ENCODE results near the gene ZCCHC14.
"Not testable (repeated sequence)": the region's sequence is repeated elsewhere in the genome, so short reads cannot be mapped to it uniquely, and the experiment has no call there.

ZCCHC14 gene

DNA sequence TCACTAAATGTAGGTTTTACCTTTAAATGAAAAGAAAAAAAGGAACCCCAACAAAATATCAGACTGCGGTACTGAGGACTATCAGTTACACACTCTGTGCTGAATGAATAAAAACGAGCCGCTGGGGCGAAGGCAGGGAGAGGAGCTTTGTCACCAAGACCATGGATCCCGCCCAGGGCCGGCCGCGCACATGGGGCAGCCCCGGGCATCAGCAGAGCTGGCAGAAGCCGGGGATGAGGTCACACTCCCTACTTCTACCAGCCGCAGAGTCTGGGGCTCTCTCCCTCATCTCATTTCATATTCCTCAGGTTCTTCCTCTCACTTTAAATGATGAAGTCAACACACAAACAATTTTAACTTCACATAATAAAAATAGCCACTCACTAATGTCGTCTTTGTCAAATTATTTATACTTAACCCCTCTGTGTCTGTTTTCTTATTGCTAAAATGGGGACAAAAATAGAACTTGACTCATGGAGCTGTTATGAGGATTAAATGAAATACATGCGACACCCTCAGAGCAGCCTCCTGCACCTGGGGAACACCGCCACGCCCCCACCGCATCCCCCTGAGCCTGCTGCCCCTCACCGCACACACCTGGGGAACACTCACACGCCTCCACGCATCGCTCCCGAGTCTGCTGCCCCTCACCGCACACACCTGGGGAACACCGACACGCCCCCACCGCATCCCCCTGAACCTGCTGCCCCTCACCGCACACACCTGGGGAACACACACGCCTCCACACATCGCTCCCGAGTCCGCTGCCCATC is 15.4 kb downstream of the ZCCHC14 start:
- DNase-seq (ENCODE audit: low read depth) = not testable (repeated sequence)

DNA sequence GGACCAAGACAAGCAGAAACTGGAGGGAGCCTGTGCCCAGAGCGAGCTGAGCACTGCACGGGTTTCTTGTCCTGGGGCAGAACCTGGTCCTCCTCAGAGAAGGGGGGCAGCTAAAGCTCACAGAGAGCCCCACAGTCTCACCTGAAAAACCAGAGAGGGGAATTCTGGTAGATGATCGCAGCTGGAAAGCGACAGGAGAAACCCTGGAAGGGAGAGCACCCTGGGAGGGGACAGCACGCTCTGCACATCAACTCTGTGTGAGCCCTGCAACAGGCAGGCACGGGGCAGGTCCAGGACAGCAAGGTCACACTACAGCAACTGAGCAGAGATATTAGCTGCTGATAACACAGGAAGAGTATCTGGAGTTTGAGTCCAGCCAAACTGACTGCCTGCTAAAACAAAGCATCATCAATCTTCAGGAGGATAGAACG is 18.2 kb downstream of the ZCCHC14 start:
- no peak for DNase-seq (ENCODE audit: low read depth)

DNA sequence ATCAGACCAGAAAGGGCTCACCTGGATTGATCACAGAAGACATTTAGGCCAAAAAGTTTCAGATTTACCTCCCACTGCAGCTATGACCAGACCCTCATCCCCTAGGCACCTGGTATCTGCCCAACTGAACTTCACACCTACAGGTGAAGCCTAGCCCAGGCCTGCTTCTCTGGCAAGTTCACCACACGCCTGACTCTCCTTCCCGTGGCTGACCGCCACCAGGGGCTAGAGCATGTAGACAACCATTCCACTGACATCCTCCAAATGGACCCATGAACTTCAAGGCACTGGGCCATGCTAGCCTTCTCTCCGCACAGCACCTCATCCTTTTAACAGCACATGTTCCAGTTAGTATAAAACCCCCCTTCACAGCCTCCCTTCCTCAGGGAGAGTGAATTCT is 18.8 kb downstream of the ZCCHC14 start:
- DNase-seq (ENCODE audit: low read depth) = no peak

DNA sequence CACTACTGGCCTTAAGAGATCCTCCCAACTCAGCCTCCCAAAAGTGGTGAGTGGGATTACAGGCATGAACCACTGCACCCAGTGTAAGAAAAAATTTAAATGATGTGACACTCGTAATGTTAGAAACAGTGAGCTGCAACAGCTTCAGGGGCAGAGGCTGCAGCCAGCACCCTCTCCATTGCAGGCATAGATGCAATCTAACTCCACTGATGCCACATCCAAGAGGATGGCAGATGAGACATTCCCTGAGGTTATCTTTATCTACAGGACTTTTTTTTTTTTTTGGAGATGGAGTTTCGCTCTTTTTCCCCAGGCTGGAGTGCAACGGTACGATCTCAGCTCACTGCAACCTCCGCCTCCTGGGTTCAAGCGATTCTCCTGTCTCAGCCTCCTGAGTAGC is 19.9 kb downstream of the ZCCHC14 start:
- no peak for DNase-seq (ENCODE audit: low read depth)

DNA sequence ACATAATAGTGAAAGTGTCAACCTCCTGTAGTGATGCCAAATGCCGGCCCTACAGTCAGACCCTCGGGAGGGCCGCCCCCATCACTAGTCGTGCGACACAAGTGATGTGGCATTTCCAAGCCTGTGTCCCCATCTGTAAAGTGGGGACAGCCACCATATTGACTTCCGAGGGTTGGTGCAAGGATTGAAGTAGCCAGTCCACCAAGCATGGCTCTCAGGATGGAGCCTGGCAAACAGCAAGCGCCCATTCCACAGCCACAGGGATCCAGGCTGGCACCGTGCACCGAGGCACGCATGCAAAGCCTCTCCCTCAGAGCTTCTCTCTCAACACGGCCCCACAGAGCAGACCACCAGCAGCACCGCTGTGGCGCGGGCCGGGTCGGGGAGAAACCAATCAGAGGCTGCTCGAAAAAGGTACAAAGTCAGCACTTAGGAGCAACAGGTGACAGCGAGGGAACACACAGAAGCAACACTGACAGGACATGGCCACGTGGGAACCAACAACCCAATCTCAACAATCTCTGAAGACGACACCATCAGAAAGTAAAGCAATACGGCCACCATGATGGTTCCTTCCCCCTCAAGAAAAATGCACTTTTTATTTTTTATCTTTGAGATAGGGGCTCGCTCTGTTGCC is 20.6 kb downstream of the ZCCHC14 start:
- no peak for DNase-seq (ENCODE audit: low read depth)

DNA sequence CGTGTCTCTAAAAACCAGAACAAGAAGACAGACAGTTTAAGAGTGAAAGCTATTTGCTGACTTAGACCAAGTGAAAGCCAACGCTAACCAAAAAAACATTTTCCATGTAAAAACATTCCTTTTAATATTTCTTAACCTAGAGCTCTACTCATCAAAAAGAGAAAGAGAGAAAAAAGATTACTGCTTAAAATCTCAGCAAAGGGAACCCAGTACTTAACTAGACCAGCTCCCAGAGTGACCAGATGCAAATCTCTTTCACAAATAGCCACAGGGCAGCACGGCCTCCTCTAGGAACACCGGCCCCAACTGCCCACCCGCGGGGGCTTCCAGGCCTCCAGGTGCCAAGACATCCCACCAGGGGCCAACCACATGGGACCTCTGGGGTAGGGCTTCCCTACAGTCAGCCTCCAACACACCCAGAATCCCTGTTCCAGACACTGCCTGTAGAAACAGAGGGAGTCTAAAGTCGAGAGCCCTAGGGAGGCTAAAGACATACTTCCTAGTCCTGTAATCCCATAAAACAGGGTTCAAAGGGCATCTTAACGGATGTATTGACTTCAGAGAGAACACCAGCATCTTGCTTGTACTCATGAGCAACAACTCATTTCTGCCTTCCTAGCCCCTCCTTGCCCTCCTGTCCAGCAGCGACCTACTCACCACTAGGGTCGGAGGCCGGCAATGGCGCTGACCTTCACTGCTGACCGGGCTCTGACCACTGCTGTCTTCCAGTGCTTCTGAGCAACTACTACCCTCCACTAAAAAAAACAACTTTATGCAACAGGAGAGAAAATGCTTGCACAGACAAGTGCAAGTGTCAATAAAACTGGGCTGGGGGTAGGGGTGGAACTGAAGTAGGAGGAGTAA is 21.3 kb downstream of the ZCCHC14 start:
- DNase-seq (ENCODE audit: low read depth) = no peak

DNA sequence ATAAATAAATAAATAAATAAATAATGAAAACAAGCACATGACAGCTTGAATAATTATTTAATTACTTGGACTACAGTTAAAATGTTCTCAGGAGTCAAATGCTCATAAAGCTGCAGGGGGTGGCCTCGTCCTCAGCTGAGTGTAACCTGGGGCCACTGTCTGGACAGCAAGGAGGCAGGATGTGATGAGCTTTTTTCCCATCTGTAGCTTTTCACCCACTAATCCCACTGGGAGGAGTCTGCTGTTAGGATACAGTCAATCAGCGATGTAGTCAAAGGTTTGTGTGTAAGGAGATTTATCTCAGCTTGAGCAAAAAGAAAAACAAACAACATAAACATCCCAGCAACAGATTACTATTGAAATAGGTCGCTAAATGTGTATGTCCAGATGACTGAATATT is 22.5 kb downstream of the ZCCHC14 start:
- no peak for DNase-seq (ENCODE audit: low read depth)

DNA sequence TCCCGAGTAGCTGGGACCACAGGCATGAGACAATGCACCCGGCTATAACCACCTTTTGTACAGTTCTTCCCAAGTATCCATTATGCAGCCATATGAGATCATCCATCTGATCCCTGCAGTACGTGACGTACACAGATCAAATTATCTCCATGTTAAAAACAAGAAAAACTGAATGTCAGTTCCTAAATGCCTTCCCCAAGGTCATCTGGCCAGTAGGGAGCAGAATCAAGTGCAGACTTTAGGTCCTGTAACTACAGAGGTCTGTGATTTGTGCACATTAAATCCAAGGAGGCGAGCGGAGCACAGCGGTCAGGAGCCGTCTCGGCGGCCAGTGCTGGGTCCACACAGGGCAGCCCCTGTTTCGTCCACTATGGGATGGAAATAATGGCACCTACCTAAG is 23.7 kb downstream of the ZCCHC14 start:
- DNase-seq (ENCODE audit: low read depth) = no peak

DNA sequence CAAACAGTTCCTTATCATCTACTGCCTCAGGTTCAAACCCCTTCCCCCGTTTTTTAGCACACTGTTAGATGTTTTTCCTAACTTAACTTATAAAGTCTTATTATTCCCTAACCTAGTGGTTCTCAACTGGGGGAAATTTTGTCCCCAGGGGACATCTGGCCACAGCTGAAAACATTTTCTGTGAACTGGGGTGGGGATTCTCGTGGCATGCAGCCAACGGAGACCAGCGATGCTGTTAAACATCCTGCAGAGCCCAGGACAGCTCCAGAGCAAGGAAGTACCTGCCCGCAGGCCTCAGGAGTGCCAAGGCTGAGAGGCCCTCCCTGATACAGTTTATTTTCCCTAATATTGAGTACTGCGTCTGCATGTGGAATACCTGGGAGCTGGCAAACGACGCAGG is 24.3 kb downstream of the ZCCHC14 start:
- DNase-seq (ENCODE audit: low read depth) = no peak

DNA sequence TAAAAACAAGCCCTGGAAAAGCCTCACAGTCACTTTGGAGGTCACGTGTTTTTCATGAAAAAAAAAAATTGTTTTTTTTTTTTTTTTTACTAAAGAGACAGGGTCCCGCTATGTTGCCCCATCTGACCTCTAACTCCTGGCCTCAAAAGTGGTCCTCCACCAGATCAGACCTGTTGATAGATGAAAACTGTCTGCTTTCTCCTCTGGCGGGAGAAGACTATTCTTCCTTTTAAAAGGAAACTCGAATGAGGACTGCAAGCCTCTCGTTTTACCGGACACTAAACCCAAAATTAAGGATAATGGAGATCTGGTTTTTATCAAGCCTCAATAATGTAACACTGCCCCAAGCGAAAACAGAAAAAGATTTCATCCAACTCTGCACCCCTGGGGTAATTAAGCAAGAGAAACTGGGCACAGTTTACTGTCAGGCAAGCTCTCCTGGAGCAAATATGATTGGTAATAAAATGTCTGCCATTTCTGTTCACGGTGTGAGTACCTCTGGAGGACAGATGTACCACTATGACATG is 25.8 kb downstream of the ZCCHC14 start:
- DNase-seq (ENCODE audit: low read depth) = no peak

DNA sequence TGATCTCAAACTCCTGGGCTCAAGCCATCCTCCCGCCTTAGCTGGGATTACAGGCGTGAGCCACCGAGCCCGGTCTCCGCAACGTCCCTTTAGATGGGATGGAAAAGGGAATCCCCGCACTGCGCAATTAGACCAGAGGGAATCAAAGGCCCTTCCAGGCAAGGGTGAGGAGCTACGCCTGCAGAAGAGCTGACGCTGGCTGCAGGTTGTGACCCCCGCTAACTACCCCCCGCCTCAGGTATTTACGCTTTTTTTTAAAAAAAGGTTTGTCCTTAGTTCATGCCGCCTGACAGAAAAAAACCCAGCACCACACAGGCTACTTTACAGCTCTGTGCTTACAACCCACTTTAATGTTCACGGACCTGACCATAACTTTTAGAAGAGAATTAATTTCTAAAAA is 26.9 kb downstream of the ZCCHC14 start:
- no peak for DNase-seq (ENCODE audit: low read depth)

DNA sequence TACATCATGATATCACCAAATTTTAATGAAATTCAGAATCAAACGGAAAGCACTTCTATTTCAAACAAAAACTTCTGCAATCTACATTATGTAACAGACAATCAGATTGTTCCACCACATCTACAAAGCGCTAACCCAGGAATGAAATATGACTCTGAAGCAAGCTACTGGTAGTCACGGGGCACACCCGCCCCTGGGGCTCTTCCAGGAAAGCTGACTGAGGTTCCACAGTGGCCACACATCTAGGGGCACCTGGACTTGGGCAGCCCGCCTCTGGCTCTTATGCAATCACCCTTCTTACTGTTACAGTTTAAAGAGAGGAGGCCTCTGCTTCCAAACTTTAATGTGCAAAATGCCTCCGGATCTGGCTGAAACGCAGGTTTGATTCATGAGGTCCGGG is 27.5 kb downstream of the ZCCHC14 start:
- peak; percentile 61 for DNase-seq (ENCODE audit: low read depth)

DNA sequence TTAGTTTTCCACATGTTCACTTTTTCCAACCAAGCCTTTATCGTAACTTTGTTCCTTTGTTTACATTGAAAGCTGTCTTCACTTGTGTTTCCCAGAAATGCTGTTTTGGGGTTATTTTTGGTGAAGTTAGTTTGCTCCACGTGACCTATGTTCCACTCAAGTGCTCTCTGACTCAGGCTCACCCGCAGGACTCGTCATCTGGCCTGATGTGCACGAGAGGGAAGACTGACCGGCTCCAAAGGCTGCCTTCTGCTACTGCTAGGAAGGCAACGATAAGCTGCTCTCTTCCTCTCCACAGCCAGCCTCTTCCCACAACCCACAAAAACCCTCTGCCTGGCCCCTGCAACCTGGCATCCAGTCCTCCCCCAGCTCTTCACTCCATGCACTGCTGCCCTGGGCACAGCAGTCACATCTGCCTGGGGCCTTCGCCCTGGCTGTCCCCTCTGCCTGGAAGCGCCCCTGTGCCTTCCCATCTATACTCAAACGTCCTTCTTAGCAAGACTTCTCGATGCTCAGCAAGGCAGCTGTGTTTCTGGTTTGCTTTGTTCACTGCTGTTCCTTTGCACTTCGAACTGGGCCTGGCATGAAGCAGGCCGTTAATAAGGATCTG is 28.0 kb downstream of the ZCCHC14 start:
- DNase-seq (ENCODE audit: low read depth) = peak; percentile 82

DNA sequence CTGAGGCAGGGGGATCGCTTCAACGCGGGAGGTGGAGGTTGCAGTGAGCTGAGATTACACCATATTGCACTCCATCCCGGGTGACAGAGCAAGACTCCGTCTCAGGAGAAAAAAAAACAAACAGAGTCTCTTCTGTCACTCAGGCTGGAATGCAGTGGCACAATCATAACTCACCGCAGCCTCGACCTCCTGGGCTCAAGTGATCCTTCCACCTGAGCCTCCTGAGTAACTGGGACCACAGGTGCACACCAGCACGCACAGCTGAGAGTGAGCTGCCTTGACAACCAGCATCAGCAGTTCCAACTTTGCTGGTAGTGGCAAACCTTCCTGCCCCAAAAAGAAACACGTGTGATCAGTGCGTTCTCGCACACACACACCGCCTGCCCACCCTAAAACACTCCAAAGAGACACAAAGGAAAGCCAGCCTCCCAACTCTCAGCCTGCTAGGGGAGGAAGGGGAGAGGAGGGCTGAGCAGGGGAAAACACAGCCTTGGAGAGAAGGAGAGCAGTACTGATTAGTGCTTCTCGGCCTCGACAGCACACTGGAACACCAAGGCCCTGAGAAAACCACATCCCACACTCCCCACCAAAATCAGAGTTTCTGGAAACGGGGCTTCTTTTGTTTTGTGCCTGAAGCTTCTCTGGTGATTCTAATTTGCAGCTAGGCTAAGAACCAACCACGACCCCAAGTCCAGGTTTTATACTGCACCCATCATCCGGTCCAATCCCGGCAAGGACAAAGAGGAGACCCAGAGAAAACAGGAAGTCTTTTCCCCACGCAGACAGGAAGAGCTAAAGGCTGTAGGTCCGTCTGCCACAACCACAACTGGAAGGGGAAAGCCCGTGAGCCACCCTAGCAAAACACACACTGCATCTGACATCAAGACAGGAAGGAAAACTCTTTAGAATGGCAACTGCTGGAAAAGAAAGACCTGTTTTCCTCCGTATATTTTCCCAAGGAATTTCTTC is 28.8 kb downstream of the ZCCHC14 start:
- no peak for DNase-seq (ENCODE audit: low read depth)

DNA sequence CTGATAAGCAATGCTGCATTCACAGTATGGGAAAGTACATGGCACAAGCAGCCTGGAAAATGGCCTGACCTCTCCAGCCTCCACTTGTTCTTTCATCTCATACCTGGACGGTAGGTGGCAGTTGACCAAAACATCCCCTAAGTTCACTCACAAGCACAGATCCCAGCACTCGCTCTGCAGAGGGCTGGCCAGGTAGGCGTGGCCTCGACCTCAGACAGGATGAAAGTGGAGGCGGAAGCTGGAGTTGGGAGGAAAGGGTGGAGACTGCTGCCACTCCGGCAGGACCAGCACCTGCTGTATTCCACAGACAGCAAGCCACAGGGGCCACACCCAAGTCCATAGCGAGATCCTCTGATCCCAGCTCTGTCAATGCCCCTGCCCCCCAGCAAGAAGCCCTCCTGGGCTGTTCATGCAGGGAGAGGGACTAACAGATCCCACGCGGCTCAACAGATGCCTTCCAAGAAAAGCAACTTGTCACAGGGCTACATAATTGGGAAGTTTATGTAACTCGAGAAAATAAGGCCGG is 31.3 kb downstream of the ZCCHC14 start:
- no peak for DNase-seq (ENCODE audit: low read depth)

DNA sequence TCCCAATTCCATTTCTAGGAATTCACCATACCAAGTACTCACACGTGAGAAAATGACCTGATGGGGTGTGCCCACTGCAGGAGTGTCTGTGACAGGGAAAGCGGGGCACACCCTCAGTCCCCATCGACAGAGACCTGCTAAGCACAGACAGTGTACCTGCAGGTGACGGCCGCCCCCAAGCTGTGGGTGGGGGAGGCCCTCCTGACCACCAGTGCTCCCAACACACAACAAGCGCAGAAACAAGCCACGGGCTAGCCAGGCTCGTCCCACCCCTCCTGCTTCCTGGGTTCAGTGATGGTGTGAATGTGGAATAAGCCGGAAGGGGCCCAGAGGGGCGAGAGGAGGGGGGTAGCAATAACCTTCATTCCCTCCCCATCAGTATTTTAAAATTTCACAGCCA is 31.9 kb downstream of the ZCCHC14 start:
- no peak for DNase-seq (ENCODE audit: low read depth)

DNA sequence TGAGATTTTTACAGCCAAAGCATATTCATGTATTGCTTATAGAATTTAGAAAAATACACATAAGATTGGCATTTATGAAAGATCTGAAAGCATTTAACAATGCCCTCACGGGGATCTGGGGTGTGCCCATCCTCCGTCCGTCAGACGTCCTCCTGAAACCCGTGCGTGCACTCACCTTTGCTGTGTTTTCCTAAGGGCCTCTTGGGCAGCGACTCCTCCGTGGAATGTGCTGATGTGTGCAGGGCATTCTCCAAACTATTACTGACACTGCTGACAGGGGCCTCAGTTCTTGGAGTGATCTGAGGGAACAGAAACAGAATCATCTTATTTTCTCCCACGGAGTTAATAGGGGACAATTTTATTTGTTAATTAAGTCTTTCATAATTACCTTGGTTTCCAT is 33.0 kb downstream of the ZCCHC14 start:
- no peak for DNase-seq (ENCODE audit: low read depth)

DNA sequence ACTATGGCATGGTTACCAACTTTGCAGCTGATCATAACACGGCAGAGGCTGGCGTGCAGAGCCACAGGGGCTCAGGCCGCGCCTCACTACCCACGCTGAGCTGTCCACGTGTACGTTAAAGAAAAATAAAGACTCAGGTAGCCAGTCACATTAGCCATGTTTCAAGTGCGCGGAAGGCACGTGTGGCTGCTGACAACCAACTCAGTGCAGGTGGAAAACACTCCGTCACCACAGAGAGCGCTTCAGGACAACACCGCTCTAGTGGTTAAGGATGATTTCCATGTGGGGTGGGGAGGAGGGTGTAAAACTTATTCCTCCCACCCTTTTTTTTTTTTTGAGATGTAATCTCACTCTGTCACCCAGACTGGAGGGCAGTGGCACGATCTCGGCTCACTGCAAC is 33.8 kb downstream of the ZCCHC14 start:
- DNase-seq (ENCODE audit: low read depth) = no peak

DNA sequence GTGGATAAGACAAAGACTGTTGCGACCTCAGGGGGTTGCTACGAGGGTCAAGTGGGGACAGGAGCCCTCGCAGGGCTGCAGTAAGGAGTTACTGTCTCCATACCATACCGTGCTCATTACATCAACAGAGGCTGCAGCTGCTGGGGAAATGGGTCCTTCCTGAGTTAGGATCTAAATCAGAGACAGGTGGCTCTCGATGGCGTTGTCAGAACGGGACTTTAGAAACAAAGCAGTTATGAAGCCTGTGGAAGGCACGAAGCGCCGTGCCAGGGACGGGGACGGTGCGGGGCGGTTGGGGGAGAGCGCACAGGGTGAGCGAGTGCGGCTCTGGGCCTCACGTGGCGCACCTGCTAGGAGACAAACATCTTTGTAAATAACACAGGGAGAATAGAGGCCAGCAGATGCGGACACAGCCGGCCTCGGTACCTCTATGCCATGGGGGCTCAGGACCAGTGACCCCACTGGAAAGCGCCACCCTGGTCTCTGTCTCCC is 34.4 kb downstream of the ZCCHC14 start:
- no peak for DNase-seq (ENCODE audit: low read depth)

DNA sequence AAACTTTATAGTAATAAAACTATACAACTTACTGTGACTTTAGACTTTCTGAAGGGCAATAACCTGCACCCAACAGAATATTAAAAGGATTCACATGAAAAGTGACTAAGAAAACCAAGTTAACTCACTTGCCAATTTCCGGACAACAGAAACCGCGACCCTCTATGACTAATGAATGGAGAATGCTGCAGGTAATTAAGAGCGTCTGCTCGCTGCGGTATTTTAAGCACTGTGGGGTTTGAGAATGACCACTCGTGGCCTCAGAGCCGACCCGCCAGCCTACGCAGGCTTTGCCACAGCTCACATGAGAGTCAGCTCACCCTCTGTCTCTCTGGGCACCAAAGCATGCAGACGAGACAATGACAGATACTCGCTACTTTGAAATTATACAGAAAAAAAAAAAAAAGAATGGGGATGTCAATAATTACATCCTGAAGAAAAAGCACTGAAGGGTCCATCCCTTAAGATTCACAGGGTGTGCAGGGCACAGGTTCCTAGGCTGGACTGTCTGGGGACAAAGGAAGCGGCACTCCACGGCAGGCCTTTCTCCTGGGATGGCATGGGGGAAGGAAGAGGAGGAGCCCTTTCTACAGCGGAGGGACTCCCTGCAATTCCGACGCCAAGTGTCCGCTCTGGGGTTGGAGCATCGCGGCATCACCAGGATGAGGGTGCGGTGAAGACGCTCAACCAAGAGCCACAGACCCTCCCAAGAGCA is 35.0 kb downstream of the ZCCHC14 start:
- peak; percentile 94 for DNase-seq (ENCODE audit: low read depth)

All from GM04503 (cell line).